HEK293 (cell line): Measurements from ENCODE around the gene THOC7.

Source experiments
- CTCF ChIA-PET: fragments of 350-600 bp; formaldehyde crosslinking; extraction: SDS; loops from one replicate; lab custom pipeline; 2021; ENCODE audit warnings: antibody characterized with exemption; lab: Yijun Ruan, JAX
- POLR2A ChIA-PET: fragments of 300-600 bp; formaldehyde crosslinking; extraction: SDS; loops from one replicate; lab custom pipeline; 2020; ENCODE audit warnings: antibody characterized with exemption, inconsistent platforms; lab: Yijun Ruan, JAX
- H3K27ac ChIP-seq: fragments of 200-500 bp; sonication (Bioruptor generic); 2 replicates; pipeline ENCODE4 v1.5.1; 2014; ENCODE audit warnings: low read depth, low read length, control low read depth, inconsistent platforms; ENCODE audit errors: extremely low read depth
- H3K36me3 ChIP-seq, 2 experiments: fragments of 200-500 bp in 1 of 2; sonication (Bioruptor generic) in 1 of 2; 1 replicate in 1 of 2; 2 replicates in 1 of 2; pipeline ENCODE4 v1.5.1; 2014 to 2017; ENCODE audit warnings: inconsistent platforms in 2 of 2, low read length in 2 of 2; ENCODE audit not compliant: control insufficient read depth in 2 of 2, insufficient read depth in 1 of 2
- H3K4me1 ChIP-seq: fragments of 200-500 bp; sonication (Bioruptor generic); 2 replicates; pipeline ENCODE4 v1.5.1; 2014; ENCODE audit warnings: mild to moderate bottlenecking, low read length, inconsistent platforms; ENCODE audit not compliant: control insufficient read depth, insufficient read depth
- H3K4me3 ChIP-seq: 2 replicates; pipeline ENCODE4 v1.5.1; 2011; ENCODE audit warnings: low read depth, mild to moderate bottlenecking, control low read depth, low read length, moderate library complexity
- H3K9me3 ChIP-seq: fragments of 200-500 bp; sonication (Bioruptor generic); 2 replicates; pipeline ENCODE4 v1.5.1; 2014; ENCODE audit warnings: low read depth, low read length, inconsistent platforms; ENCODE audit not compliant: control insufficient read depth, insufficient read depth
- ATF2 ChIP-seq: fragments of 450-650 bp; formaldehyde crosslinking; IDR thresholded peaks from 2 replicates; pipeline ENCODE4 v1.5.1; 2016; ENCODE audit warnings: missing biosample characterization, missing genetic modification characterization, low read depth
- HOXC10 ChIP-seq: sonication (generic); formaldehyde crosslinking; IDR thresholded peaks from 2 replicates; pipeline ENCODE4 v1.8.1; 2023; ENCODE audit warnings: mild to moderate bottlenecking, missing genetic modification reagents
- PATZ1 ChIP-seq: fragments of 450-650 bp; formaldehyde crosslinking; IDR thresholded peaks from 2 replicates; pipeline ENCODE4 v1.5.1; 2016; ENCODE audit warnings: missing biosample characterization, missing genetic modification characterization
- ZBTB26 ChIP-seq: fragments of 450-650 bp; formaldehyde crosslinking; optimal IDR thresholded peaks from 2 replicates; pipeline ENCODE3; 2016; ENCODE audit warnings: missing biosample characterization, mild to moderate bottlenecking, missing genetic modification characterization
- ZEB2 ChIP-seq: fragments of 450-650 bp; formaldehyde crosslinking; IDR thresholded peaks from 2 replicates; pipeline ENCODE4 v1.5.1; 2016; ENCODE audit warnings: missing biosample characterization, missing genetic modification characterization
- ZIC2 ChIP-seq: fragments of 450-650 bp; formaldehyde crosslinking; IDR thresholded peaks from 2 replicates; pipeline ENCODE4 v1.5.1; 2016; ENCODE audit warnings: missing biosample characterization, missing genetic modification characterization
- ZNF184 ChIP-seq: fragments of 450-650 bp; IDR thresholded peaks from 2 replicates; pipeline ENCODE4 v1.5.1; 2018; ENCODE audit warnings: missing biosample characterization, mild to moderate bottlenecking, missing genetic modification characterization
- ZNF350 ChIP-seq: fragments of 450-650 bp; formaldehyde crosslinking; IDR thresholded peaks from 2 replicates; pipeline ENCODE4 v1.5.0; 2017; ENCODE audit warnings: missing biosample characterization, mild to moderate bottlenecking, missing genetic modification characterization
- ZNF423 ChIP-seq: fragments of 450-650 bp; formaldehyde crosslinking; IDR thresholded peaks from 2 replicates; pipeline ENCODE4 v1.5.1; 2016; ENCODE audit warnings: missing biosample characterization, missing genetic modification characterization
- ZNF518A ChIP-seq: fragments of 450-650 bp; formaldehyde crosslinking; conservative IDR thresholded peaks from 2 replicates; pipeline ENCODE4 v1.5.1; 2016; ENCODE audit warnings: low read depth, missing biosample characterization, missing genetic modification characterization
- ZNF747 ChIP-seq: fragments of 450-650 bp; formaldehyde crosslinking; IDR thresholded peaks from 2 replicates; pipeline ENCODE4 v1.5.1; 2016; ENCODE audit warnings: missing biosample characterization, missing genetic modification characterization
- ZNF768 ChIP-seq: fragments of 450-650 bp; formaldehyde crosslinking; IDR thresholded peaks from 2 replicates; pipeline ENCODE4 v1.5.1; 2018; ENCODE audit warnings: missing biosample characterization, mild to moderate bottlenecking, missing genetic modification characterization
- ZNF776 ChIP-seq: fragments of 450-650 bp; formaldehyde crosslinking; IDR thresholded peaks from 2 replicates; pipeline ENCODE4 v1.5.0; 2017; ENCODE audit warnings: missing biosample characterization, missing genetic modification characterization, borderline replicate concordance
- ZNF843 ChIP-seq: fragments of 450-650 bp; formaldehyde crosslinking; IDR thresholded peaks from 2 replicates; pipeline ENCODE4 v1.5.1; 2016; ENCODE audit warnings: missing biosample characterization, missing genetic modification characterization
- ZSCAN16 ChIP-seq: fragments of 450-650 bp; formaldehyde crosslinking; IDR thresholded peaks from 2 replicates; pipeline ENCODE4 v1.5.1; 2016; ENCODE audit warnings: missing biosample characterization, missing genetic modification characterization
- ZXDB ChIP-seq: fragments of 450-650 bp; formaldehyde crosslinking; IDR thresholded peaks from 2 replicates; pipeline ENCODE4 v1.5.1; 2016; ENCODE audit warnings: missing biosample characterization, missing genetic modification characterization

THOC7 gene

DNA sequence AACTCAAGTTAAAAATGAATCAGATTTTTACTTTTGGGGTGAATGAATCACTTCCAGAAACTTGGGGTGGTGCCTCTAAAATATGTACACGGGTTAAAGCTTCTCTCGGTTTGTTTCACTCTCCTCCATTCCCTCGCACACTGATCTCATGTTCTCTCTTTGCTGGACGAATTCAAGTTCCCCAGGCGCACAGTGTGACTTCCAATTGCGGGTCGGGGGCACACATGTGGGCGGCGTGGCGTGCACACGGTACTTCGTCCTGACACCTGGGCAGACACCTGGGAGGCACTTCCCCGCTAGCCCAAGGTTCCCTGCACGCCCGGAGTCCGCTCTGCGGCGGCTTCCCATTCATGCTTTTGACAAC, 47.9 kb upstream of the THOC7 start:
- H3K27ac ChIP-seq, result peak overlapping the region; percentile 91; the same call in 1 of the 2 replicates

DNA sequence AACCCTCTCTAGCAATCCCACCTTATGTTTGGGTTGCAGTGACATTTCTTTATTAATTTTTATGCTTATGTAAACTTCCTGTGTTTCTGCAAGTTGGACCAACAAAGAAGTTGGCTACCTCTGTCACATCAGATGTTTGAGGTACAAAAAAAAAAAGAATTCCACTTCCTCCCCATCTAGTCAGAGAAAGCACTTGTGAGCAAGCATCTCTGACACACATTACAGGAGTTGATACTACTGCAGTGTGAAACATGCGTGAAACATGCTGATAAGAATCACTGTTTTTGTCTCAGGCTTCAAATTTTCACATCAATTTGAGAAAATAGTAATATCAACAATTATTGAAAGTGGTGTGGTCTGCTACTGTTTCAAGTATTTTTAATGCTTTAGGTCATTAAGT, 47.3 kb upstream of the THOC7 start:
- CTCF ChIA-PET, result no interaction called here
- Histone ChIP-seq H3K36me3 (peaks cover 5 to 8% of the 10 kb centered on the region in 2 experiments), H3K4me3 (peak overlapping the region; percentile 66), H3K4me1 (no peaks in the 10 kb centered on the region; the same call in 1 of the 2 replicates), H3K27ac (no peak overlapping the region), H3K9me3 (no peaks in the 10 kb centered on the region)
- POLR2A ChIA-PET, result no interaction called here
- TF ChIP-seq ZNF776 (tag by site-specific recombination) (no peak), ZNF843 (tag by site-specific recombination) (no peak), HOXC10 (CRISPR knock-in tag) (no peak), ZNF184 (no peak), ZBTB26 (tag by site-specific recombination) (no peak), ATF2 (tag by site-specific recombination) (no peak), ZNF768 (tag by site-specific recombination) (no peak), ZSCAN16 (tag by site-specific recombination) (no peak)

More for the DNA sequence above, 47.9 kb upstream of the THOC7 start:
- Histone ChIP-seq H3K4me1 (no peaks in the 10 kb centered on the region; the same call in 1 of the 2 replicates), H3K4me3 (peak overlapping the region; percentile 66), H3K9me3 (no peaks in the 10 kb centered on the region), H3K36me3 (peaks cover 6 to 14% of the 10 kb centered on the region in 2 experiments)
- CTCF ChIA-PET, result no interaction called here
- POLR2A ChIA-PET, result interaction anchor here (0.8 to 1.2 kb wide), 3 partner anchors 16 to 97 kb away, joined by 3 to 5 read pairs (median 3); partner anchors contain the start of genes ATXN7 and THOC7
- TF ChIP-seq ZXDB (tag by site-specific recombination) (peak; percentile 22; the same call in 1 of the 2 replicates), PATZ1 (tag by site-specific recombination) (peak; percentile 70), ZNF518A (tag by site-specific recombination) (no peak), ZBTB26 (tag by site-specific recombination) (no peak), ZNF747 (tag by site-specific recombination) (no peak), ZNF423 (tag by site-specific recombination) (no peak), ZNF350 (tag by site-specific recombination) (no peak), ZEB2 (tag by site-specific recombination) (peak; percentile 43; the same call in 1 of the 2 replicates), ZIC2 (peak; percentile 60; the same call in 1 of the 2 replicates)
